Central memory CD4-positive, alpha-beta T cell (primary cell): ENCODE data around the gene TNFRSF8.
"Not testable (repeated sequence)": the region's sequence is repeated elsewhere in the genome, so short reads cannot be mapped to it uniquely, and the experiment has no call there.

ENCODE experiments used
- DNase-seq: peaks from one replicate; pipeline ENCODE4 v3.0.0; 2022

The TNFRSF8 gene

DNA sequence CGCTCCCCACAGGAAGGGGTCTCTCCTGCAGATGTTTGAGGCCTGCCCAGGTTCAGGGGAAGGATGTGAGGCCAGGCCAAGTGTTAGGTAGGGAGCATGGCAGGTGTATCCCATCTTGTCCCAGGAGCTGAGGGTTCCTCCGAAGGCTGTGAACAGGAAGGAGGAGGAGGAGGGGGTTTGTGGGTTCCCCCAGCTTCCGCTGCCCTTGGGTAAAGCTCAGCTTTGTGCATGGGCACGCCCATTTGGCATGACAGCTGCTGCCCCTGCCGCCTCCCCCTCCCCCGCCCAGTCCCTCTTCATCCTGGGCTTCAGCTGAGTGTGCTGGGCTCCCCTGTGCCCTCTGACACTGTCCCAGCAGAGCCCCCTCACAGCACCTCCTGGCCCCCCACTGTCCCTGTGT is 25.5 kb downstream of the TNFRSF8 start:
- DNase-seq, result peak; percentile 46

DNA sequence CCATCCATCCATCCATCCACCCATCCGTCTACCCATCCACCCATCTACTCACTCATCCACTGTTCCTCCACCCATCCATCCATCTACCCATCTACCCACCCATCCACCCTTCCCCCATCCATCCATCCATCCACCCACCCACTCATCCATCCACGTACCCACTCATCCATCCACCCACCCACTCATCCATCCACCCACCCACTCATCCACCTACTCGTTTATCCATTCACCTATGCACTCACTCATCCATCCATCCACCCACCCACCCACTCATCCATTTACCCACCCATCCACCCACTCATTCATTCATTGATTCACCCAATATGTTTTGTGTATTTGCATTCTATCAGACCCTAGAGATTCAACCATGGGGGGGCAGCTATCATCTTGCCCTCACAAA is 27.2 kb downstream of the TNFRSF8 start:
- no peak for DNase-seq

DNA sequence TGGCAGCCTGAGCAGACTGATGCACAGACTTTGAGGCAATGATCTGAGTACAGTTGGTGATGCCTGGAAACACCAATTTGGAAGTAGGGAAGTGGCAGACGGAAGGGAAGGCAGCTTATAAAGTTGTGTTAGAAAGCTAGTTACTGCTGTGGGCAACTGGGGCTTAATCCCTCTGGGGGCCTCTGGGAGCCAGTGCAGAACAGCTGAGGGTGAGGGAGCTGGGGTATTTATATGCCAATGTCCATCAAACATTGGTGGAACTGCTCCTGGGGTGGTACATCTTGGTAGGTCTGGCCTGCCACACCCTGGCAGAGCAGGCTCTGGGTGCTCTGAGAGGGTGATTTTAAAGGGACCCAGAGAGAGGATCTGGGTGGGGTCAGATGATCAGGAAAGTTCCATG is 28.1 kb downstream of the TNFRSF8 start:
- DNase-seq, result no peak

DNA sequence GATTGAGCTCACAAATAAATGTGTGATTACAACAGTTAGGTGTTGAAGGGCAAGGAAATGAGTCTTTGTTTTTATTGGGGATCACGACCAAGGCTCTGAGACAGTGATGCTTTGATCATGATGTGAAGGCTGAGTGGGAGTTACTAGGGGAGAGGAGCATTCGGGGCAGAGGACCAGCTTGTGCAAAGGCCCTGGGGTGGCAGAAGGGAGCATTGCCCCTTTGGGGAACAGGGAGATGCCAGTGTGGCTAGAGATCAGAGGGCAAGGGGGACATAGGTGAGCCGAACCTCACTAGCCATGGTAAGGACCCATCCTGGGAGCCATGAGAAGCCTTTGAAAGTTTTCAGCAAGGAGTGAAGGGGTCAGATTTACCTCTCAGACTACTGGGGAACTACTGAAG is 31.1 kb downstream of the TNFRSF8 start:
- no peak for DNase-seq

DNA sequence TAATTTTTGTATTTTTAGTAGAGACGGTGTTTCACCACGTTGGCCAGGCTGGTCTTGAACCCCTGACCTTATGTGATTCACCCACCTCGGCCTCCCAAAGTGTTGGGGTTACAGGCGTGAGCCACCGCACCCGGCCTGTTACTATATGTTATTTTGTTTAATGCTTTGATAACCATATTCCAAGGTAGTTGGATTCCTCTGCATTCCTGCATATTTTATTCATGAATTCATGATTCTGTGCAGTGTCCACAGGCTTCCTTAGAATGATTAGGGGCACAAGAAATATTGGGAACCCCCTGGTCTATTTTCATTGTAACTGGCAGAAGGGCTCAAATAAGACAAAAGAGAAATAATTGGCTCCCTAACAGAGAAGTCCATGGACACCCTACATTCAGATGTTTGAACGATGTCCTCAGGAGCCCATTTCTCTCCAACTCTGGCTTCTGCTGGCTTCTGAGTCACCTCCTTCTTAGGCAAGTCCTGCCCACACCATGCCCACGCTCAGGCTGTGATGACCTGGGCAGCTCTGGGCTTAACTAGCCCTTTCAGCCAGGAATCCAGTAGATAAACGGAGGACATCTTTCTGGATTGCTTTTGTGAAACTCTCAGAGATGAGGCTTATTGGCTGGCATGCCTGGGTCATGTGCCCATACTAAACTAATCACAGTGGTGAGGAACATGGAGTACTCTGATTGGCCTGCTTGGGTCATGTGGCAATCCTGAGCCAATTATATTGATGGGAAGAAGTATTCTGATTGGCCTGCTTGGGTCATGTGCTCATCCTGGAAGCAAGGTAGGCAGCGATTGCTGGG is 32.6 kb downstream of the TNFRSF8 start:
- no peak for DNase-seq

DNA sequence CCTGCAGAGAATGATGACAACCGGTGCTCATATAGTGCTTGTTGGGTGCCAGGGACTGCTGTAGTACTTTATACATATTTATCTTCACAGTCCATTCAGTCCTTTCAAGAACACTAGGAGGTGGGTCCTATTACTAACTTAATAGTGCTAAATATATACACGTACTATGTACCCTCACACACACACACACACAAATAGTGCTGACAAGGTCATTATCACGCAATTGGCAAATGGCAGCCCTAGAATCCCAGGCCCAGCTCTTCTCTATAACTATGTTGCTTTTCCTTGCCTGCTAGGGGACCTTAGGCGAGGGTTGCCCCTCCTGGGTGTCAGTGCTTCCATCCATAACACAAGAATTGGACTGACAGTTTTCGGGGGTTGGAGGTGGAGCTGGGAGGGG is 33.5 kb downstream of the TNFRSF8 start:
- DNase-seq, result no peak

DNA sequence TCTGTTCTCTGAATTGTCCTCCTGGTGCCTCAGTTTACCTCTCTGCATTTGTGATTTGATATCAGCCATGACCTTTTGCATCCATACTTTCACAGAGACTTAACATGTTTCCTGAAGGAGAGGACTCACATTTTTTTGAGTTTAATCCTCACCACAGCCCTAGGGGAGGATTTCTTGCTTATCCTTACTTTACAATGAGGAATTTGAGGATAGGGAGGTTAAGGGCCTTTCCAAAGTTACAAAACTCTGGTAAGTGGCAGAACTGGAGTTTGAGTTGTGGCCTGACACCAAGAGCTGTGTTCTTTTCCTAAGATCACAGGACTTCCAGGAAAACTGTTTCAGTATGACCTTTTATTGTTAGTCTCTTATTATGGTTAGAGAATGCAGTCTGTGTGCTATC is 34.2 kb downstream of the TNFRSF8 start:
- no peak for DNase-seq

DNA sequence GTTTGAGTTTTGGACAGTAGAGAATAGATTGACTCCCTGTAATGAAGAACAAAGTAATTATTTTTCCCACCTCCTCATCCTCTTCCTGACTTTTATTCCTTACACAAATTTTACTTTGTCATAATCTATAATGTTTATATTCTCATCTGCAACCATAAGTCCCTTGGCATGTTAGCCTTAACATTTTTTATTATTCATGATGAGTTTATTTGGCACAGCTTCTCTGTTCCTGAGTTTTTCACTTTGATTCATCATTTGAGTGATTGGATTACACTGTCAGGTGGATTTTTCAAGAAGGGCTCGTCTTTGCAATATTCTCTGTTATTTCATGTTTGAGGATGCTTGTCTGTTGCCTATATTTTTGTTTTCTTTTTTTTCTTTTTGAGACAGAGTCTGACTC is 35.7 kb downstream of the TNFRSF8 start:
- no peak for DNase-seq

DNA sequence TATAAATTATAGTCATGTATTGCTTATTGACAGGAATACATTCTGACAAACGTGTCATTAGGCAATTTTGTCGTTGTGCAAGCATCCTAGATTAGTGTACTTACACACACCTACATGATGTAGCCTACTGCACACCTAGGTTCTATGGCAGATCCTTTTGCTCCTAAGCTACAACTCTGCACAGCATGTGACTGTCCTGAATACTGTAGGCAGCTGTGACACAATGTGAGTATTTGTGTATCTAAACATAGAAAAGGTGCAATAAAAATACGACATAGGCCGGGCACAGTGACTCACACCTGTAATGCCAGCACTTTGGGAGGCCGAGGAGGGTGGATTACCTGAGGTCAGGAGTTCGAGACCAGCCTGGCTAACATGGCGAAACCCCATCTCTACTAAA is 36.5 kb downstream of the TNFRSF8 start:
- DNase-seq, result no peak

DNA sequence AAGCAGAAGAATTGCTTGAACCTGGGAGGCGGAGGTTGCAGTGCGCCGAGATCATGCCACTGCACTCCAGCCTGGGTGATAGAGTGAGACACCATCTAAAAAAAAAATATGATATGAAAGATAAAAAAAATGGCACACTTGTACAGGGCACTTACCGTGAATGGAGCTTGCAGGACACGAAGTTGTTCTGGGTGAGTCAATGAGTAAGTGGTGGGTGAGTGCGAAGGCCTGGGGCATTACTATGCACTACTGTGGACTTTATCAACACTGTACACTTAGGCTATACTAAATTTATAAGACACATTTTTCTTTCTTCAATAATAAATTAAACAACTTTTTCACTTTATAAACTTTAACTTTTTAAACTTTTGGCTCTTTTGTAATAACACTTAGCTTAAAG is 37.0 kb downstream of the TNFRSF8 start:
- DNase-seq, result no peak

DNA sequence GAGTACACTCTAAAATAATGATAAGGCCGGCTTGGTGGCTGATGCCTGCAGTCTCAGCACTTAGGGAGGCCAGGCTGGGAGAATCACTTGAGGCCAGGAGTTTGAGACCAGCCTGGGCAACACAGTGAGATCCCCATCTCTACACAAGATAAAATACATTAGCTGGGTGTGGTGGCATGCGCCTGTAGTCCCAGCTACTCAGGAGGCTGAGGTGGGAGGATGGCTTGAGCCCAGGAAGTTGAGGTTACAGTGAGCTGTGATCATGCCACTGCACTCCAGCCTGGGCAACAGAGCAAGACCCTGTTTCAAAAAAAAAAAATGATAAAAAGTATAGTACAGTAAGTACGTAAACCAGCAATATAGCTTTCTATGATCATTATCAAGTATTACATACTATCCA is 38.0 kb downstream of the TNFRSF8 start:
- not testable (repeated sequence) for DNase-seq

DNA sequence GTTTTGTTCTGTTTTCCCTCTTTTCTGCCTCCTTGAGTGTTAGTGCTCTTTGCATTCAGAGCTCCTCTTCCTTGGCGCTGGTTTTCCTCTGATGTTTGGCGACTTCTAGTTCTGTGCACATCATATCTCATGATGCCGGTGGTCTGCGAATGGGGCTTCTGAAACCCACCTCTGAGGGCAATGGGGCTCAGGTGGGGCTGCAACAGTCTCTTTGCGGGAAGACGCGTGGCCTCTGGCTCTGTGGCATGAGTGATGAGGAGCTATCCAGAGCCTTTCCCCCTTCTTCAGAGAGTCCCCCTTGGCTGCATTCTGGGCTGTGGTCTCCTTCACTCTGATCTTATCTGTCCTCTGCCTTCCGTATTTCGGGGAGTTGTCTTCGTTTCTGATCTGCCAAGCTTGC is 39.0 kb downstream of the TNFRSF8 start:
- DNase-seq, result no peak

DNA sequence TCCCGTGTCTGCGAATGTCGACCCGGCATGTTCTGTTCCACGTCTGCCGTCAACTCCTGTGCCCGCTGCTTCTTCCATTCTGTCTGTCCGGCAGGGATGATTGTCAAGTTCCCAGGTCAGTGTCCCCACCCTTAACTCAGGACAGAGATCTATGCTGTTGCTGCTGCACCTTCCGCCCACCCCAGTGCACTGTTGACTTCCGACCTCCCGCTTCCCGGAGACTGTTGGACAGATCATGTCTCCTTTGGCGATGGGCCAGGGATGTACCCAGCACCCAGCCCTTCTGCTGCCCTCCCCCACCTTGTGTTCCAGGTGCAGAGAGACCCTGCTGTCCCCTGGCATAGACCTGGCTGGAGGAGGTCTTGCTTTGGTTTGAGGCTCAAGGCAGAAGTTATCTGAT is 41.3 kb downstream of the TNFRSF8 start:
- DNase-seq, result no peak

DNA sequence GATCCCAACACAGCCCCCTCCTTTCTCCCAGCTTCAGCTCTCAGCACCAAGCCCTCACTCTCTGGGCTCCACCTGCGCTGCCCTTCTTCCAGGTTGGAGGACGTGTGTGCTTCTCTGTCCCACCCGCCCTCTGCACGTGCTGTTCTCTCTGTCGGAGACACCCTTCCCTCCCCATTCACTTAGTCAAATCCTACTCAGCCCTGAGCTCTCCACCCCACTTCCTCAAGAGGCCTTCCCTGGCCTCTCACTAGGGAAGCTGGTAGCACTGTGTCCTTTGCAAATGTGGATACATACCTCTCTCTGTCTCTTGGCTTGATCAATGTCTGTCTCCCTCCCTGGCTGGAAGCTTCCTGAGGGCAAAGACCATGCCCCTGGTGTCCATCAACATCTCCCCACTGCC is 43.0 kb downstream of the TNFRSF8 start:
- DNase-seq, result no peak

DNA sequence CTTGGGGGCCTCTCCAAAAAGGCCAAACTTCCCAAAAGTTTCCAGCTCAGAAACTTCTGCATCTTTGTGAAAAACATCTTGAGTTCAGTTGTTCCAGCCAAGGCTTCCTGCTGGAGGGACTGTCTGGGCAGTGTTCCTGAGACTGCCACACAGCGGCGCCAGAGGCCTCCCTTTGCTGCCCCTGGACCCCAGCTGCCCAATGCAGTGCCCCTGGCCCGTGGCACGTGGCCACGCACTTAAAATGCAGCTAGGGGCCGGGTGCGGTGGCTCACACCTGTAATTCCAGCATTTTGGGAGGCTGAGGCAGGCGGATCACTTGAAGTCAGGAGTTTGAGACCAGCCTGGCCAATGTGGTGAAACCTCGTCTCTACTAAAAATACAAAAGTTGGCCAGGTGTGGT is 43.8 kb downstream of the TNFRSF8 start:
- not testable (repeated sequence) for DNase-seq

DNA sequence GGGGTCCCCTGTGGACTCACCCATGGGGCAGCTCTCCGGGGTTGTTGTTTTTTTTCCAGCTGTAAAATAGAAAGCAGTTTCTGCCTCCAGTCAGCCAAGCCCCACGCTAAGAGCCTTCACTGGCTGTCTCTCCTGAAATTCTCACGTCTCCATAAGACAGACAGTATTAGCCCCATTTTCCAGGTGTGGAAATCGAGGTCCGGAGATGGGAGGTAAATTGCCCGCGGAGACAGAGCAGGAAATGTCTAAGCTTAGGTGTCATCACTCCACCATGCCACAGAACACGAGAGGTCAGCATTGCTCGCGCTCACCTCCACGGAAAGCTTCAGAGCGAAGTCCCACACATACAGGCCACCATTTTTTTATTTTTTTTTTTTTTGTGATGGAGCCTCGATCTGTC is 44.6 kb downstream of the TNFRSF8 start:
- DNase-seq, result no peak

DNA sequence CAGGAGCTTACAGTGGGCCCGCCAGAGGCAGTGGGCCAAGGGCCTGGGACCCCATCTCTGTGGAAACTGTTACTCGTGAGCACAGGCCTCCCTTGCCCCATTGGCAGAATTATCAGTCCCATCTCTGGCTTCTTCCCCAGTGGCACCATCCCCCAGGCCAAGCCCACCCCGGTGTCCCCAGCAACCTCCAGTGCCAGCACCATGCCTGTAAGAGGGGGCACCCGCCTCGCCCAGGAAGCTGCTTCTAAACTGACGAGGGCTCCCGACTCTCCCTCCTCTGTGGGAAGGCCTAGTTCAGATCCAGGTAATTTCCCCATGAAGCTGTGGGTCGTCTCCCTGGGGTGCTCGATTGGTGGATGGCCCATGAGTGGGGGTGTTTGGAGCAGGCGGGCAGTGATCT is 46.8 kb downstream of the TNFRSF8 start:
- no peak for DNase-seq

DNA sequence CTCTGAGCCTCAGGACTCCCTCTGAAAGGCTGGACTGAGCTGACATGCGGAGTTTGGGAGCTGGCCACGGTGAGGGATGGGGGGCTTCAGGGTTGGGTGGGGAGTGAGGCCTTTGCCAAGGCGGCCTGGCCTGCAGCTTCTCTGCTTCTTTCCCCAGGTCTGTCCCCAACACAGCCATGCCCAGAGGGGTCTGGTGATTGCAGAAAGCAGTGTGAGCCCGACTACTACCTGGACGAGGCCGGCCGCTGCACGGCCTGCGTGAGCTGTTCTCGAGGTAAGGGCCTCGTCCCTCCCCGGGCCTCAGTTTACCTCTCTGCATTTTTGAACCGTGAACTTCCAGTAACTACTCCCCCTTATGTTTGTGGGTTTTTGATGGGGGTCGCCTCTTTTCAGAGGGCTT is 48.6 kb downstream of the TNFRSF8 start:
- no peak for DNase-seq

DNA sequence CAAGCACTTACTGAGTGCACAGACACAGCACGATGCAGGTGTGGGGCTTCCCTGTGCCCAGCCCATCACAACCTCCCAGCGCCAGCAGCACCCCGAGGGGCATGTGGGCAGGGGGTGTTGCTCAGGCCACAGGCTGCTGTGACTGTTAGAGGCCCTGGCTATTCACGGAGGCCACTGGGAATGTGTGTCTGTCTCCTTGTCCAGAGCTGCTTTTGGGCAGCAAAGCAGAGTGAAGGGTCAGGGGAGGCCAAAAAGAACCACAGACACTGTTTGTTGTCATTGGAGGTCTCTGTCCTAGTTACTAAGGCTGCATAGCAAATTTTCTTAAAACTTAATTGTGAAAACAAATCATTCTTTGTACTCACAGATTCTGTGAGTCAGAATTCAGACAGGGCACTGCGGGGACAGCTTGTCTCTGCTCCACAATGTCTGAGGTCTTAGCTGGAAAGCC is 49.6 kb downstream of the TNFRSF8 start:
- DNase-seq, result no peak

DNA sequence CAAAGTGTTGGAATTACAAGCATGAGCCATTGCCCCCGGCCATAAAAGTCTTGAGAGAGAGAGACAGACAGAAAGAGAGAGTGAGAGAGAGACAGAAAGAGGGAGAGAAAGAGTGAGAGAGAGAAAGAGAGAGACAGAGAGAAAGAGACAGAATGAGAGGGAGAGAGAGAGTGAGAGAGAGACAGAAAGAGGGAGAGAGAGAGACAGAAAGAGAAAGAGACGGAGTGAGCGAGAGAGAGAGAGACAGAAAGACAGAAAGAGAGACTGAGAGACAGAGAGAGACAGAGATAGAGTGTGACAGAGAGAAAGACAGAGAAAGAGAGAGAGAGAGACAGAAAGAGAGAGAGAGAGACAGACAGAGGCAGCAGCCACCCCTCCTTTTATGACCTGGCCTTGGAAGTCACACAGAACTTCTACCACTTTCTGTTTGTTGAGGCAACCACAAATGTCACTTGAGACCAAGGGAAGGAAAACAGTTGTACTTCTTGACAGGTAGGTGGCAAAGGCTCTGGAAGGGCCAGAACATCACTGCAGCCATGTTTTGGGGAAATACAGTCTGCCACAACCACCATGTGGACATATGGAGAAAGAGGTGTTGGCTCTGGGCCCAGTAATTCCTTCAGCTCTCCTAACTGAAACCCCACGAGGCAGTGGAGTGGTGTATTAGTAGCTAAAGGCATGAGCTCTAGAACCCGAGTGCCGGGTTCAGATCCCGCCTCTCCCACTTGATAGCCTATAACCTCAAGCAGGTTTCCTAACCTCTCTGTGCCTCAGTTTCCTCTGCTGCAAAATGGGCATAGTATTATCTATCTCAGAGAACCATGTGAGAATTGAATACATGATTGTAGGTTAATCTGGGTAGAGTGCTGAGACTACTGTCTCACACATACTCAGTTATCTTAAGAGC is 50.6 kb downstream of the TNFRSF8 start:
- DNase-seq, result no peak

DNA sequence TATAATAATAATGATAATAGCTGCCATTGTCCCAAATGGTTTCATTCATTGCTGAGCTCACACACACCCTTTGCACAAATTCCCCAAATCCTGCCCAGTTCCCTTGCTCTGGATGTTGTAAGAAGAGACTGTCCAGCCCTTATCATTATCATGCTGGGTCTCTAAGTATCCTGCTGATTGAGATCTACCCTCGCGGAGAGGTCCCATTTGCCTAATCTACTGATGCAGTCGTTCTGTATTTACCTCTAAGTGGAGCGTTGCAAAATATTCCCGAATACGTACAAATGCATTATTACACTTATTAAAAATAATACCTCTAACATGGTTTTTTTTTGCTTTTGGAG is 51.2 kb downstream of the TNFRSF8 start:
- no peak for DNase-seq

DNA sequence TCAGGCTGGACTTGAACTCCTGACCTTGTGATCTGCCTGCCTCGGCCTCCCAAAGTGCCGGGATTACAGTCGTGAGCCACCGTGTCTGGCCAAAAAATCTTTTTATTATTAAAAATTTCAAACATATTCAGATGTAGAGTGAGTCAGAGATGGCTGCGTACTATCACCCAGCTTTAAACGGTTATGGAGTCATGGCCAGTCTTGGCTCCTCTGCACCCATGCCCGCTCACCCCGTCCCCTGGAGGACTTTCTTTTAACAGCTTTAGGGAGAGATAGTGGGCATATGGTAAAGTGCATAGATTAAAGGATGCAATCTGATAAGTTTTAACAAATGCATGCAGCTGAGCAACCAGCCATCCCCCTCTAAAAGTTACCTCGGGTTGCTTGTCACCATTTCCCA is 51.8 kb downstream of the TNFRSF8 start:
- DNase-seq, result no peak

DNA sequence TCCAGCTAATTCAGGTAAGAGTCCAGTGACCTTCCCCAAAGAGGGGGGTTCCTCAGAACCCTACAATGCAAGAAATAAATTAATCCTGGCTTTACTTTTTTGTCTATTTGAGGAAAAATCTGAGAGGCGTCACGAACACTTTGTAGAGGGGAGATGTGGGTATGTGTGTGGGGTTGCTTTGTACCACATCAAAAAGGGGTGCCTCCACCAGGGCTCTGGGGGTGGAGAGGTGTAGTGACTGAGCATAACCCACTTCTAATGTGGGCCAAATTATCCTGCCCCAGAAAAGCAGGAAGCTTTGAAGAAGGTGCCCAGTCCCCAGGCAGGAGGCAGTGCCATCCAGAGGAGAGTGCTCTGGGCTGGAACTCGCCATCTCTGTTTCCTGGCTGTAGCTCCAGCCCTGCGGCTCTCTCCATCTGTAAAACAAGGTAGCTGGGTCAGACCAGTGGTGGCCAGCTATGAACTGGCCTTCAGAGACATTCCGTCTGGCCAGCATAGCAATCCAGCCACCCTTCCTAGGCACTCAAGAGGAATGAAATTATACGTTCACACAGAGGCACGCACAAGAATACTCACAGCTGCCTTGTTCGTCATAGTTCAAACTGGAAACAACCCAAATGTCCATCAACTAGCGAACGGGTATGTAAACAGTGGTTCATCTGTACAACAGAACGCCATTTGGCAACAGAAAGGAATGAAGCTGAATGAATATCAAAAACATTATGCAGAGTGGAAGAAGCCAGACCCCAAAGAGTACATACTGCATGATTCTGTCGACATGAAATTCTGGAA is 58.3 kb downstream of the TNFRSF8 start:
- peak; percentile 46 for DNase-seq
